Measurements from ENCODE around the gene APOA5. TPM values are rescaled to one million over a fixed set of nuclear protein-coding genes. Genes with fewer than 3 reads are reported as not detected.

APOA5 gene
- total and polyA plus RNA-seq, 2 of the 13 experiments (the other 11 are each of a cell fraction or from before 2014, with no cell fraction given), result 44.0 to 49.1 TPM

- TF ChIP-seq PAX8 (CRISPR knock-in tag; IDR thresholded peaks at IDR 0.05; ENCODE audit: borderline replicate concordance) (peak; percentile 7), FOSL1 (CRISPR knock-in tag; IDR thresholded peaks at IDR 0.05; ENCODE audit: borderline replicate concordance) (no peak), ZNF577 (CRISPR knock-in tag; IDR thresholded peaks at IDR 0.05; ENCODE audit: borderline replicate concordance, low read depth) (no peak), ZNF776 (CRISPR knock-in tag; IDR thresholded peaks at IDR 0.05) (no peak), ZNF549 (CRISPR knock-in tag; IDR thresholded peaks at IDR 0.05) (no peak), ZNF598 (CRISPR knock-in tag; IDR thresholded peaks at IDR 0.05; ENCODE audit: borderline replicate concordance) (peak; percentile 32), TP53 (CRISPR knock-in tag; conservative IDR thresholded peaks at IDR 0.05) (no peak), SOX6 (IDR thresholded peaks at IDR 0.05) (no peak), SOX6 (CRISPR knock-in tag; IDR thresholded peaks at IDR 0.05) (no peak), ZHX2 (IDR thresholded peaks at IDR 0.05; ENCODE audit: low read depth) (no peak), ZHX2 (CRISPR knock-in tag; IDR thresholded peaks at IDR 0.05; ENCODE audit: borderline replicate concordance) (no peak), ZNF121 (CRISPR knock-in tag; IDR thresholded peaks at IDR 0.05) (no peak), NFE2 (CRISPR knock-in tag; IDR thresholded peaks at IDR 0.05) (no peak), ZZZ3 (CRISPR knock-in tag; IDR thresholded peaks at IDR 0.05; ENCODE audit: borderline replicate concordance) (no peak), BRCA1 (CRISPR knock-in tag; IDR thresholded peaks at IDR 0.05) (no peak), ZNF629 (CRISPR knock-in tag; conservative IDR thresholded peaks at IDR 0.05) (no peak; the same call in 1 of the 2 replicates), SMARCC2 (IDR thresholded peaks at IDR 0.05) (no peak), ZNF329 (CRISPR knock-in tag; IDR thresholded peaks at IDR 0.05; ENCODE audit: low read depth) (no peak), ZBTB38 (CRISPR knock-in tag; IDR thresholded peaks at IDR 0.05) (no peak), ZNF878 (CRISPR knock-in tag; IDR thresholded peaks at IDR 0.05) (no peak), ONECUT2 (CRISPR knock-in tag; IDR thresholded peaks at IDR 0.05) (no peak)
- TF ChIP-seq, protein P1, sequence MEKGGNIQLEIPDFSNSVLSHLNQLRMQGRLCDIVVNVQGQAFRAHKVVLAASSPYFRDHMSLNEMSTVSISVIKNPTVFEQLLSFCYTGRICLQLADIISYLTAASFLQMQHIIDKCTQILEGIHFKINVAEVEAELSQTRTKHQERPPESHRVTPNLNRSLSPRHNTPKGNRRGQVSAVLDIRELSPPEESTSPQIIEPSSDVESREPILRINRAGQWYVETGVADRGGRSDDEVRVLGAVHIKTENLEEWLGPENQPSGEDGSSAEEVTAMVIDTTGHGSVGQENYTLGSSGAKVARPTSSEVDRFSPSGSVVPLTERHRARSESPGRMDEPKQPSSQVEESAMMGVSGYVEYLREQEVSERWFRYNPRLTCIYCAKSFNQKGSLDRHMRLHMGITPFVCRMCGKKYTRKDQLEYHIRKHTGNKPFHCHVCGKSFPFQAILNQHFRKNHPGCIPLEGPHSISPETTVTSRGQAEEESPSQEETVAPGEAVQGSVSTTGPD (CRISPR knock-in tag; IDR thresholded peaks at IDR 0.05), result no peak
Measured at GRCh38 chr11:116825854-116826750, 34.4 kb upstream of the APOA5 start (continued).

All from HepG2 (cell line).